AG09309 (cell line): ENCODE results near the gene ZBTB47.

Experiments used
- DNase-seq: peaks from one replicate; pipeline ENCODE4 v3.0.0-alpha.2; 2010; ENCODE audit warnings: low read depth
- H3K4me3 ChIP-seq: 2 replicates; pipeline ENCODE4 v1.5.1; 2011; ENCODE audit warnings: mild to moderate bottlenecking, low read depth, low read length, moderate library complexity; ENCODE audit not compliant: control insufficient read depth
- CTCF ChIP-seq: IDR thresholded peaks from 2 replicates; pipeline ENCODE4 v1.5.1; 2011; ENCODE audit warnings: mild to moderate bottlenecking, low read depth, low read length, inconsistent platforms; ENCODE audit not compliant: insufficient read depth, control insufficient read depth; ENCODE audit errors: missing control alignments

Gene ZBTB47

GRCh38 chr3:42682301-42683070, 29.0 kb downstream of the ZBTB47 start:
- no peak for TF ChIP-seq CTCF
- no peak for DNase-seq
- no peak overlapping the region for H3K4me3 ChIP-seq

GRCh38 chr3:42683875-42684598, 30.5 kb downstream of the ZBTB47 start:
- no peak overlapping the region for H3K4me3 ChIP-seq
- no peak for TF ChIP-seq CTCF
- DNase-seq = peak; percentile 90

- TF ChIP-seq CTCF = no peak
- no peak for DNase-seq
- H3K4me3 ChIP-seq = no peak overlapping the region
Observed at GRCh38 chr3:42684632-42685362, 31.3 kb downstream of the ZBTB47 start.

- no peak within 1 kb of the TSS for H3K4me3 ChIP-seq
- DNase-seq = no peak
- TF ChIP-seq CTCF = no peak
Observed at GRCh38 chr3:42685363-42685881, 31.9 kb downstream of the ZBTB47 start, which contains the start of gene KLHL40. TSS of gene KLHL40 (plus strand) at chr3:42685537. CDS start at chr3:42685619, 82 bp downstream.

GRCh38 chr3:42685891-42686820, 32.7 kb downstream of the ZBTB47 start:
- no peak for DNase-seq
- H3K4me3 ChIP-seq = no peak overlapping the region
- TF ChIP-seq CTCF = no peak
